GM12878 (cell line): ENCODE data around the gene EVC. TPM values are rescaled to one million over a fixed set of nuclear protein-coding genes. Genes with fewer than 3 reads are reported as not detected.

Source experiments
- ATAC-seq: fragments of 200-7000 bp; cut with Tn5 transposase; 3 replicates; pipeline ENCODE4 v1.9.1; 2020; ENCODE audit warnings: mild to moderate bottlenecking, moderate library complexity
- BruUV-seq: library from RNA; stranded (reverse); fragments of 400-500 nt; replicated peaks from 2 replicates; lab custom pipeline; 2021; lab: Mats Ljungman, UMichigan
- CTCF ChIA-PET: fragments of 300-600 bp; sonication (Branson Sonifier 250); formaldehyde crosslinking; extraction: SDS; loops from one replicate; lab custom pipeline; 2021; ENCODE audit warnings: inconsistent platforms; lab: Yijun Ruan, JAX
- POLR2A ChIA-PET: fragments of 350-600 bp; formaldehyde crosslinking; extraction: SDS; loops from one replicate; lab custom pipeline; 2021; ENCODE audit warnings: inconsistent platforms; lab: Charles Lee
- RAD21 ChIA-PET: fragments of 300-600 bp; sonication (Branson Sonifier 250); formaldehyde crosslinking; loops from one replicate; lab custom pipeline; 2023; ENCODE audit warnings: antibody characterized with exemption; ENCODE audit not compliant: unreplicated experiment; lab: Charles Lee
- SMC1A ChIA-PET: fragments of 300-600 bp; sonication (Branson Sonifier 250); formaldehyde crosslinking; loops from one replicate; lab custom pipeline; 2023; ENCODE audit not compliant: unreplicated experiment, uncharacterized antibody; lab: Charles Lee
- DNase-seq: peaks from one replicate; pipeline ENCODE4 v3.0.0-alpha.2; 2011; ENCODE audit warnings: low read depth, low spot score
- FAIRE-seq: peaks from 3 replicates; lab custom pipeline; 2011; peaks lifted over from hg19 to GRCh38; lab: Jason Lieb, UNC
- H2AFZ ChIP-seq: 2 replicates; pipeline ENCODE4 v1.6.0; 2011; ENCODE audit warnings: low read depth, low read length, control low read depth; ENCODE audit not compliant: control insufficient read depth
- H3K27ac ChIP-seq: 2 replicates; pipeline ENCODE4 v1.5.1; 2011; ENCODE audit warnings: control low read depth; ENCODE audit not compliant: control insufficient read depth, insufficient read depth
- H3K27me3 ChIP-seq, 2 experiments: replicated peaks in 1 of 2; 2 replicates each; pipeline versions ENCODE4 v1.6.0 to v1.6.1; 2011; ENCODE audit warnings: low read length in 1 of 2; ENCODE audit not compliant: control insufficient read depth in 2 of 2, insufficient read depth in 2 of 2
- H3K36me3 ChIP-seq, 2 experiments: 2 replicates each; pipeline ENCODE4 v1.5.1; 2011; ENCODE audit warnings: low read length in 1 of 2; ENCODE audit not compliant: control insufficient read depth in 2 of 2, insufficient read depth in 2 of 2
- H3K4me1 ChIP-seq: 2 replicates; pipeline ENCODE4 v1.6.1; 2011; ENCODE audit warnings: mild to moderate bottlenecking, low read length, moderate library complexity, mixed read lengths; ENCODE audit not compliant: control insufficient read depth, insufficient read depth
- H3K4me2 ChIP-seq: 2 replicates; pipeline ENCODE4 v1.6.0; 2011; ENCODE audit warnings: control low read depth; ENCODE audit not compliant: control insufficient read depth, insufficient read depth
- H3K4me3 ChIP-seq: fragments of 200-600 bp; sonication (generic); 2 replicates; pipeline ENCODE4 v1.5.1; 2016
- H3K79me2 ChIP-seq: 2 replicates; pipeline ENCODE4 v1.6.0; 2011; ENCODE audit warnings: low read length; ENCODE audit not compliant: control insufficient read depth, insufficient read depth
- H3K9ac ChIP-seq: 2 replicates; pipeline ENCODE4 v1.8.0; 2011; ENCODE audit warnings: low read length, control low read depth, mixed read lengths; ENCODE audit not compliant: control insufficient read depth, insufficient read depth
- H3K9me3 ChIP-seq: replicated peaks from 3 replicates; pipeline ENCODE4 v1.5.1; 2011; ENCODE audit warnings: mild to moderate bottlenecking, low read length; ENCODE audit not compliant: control insufficient read depth, insufficient read depth
- H4K20me1 ChIP-seq: 2 replicates; pipeline ENCODE4 v1.6.0; 2011; ENCODE audit not compliant: control insufficient read depth, insufficient read depth
- KAT2A ChIP-seq: conservative IDR thresholded peaks from 2 replicates; pipeline ENCODE4 v1.6.1; 2011; ENCODE audit warnings: low read depth, low read length; ENCODE audit not compliant: control insufficient read depth
- RB1 ChIP-seq: fragments of 450-650 bp; formaldehyde crosslinking; IDR thresholded peaks from 2 replicates; pipeline ENCODE4 v1.6.1; 2017; ENCODE audit warnings: mild to moderate bottlenecking, borderline replicate concordance
- TCF7 ChIP-seq: IDR thresholded peaks from 2 replicates; pipeline ENCODE4 v1.6.1; 2014; ENCODE audit warnings: antibody characterized with exemption, borderline replicate concordance
- WGBS: methylation state at CpG from one replicate; pipeline ENCODE4 v1.1.6; 2016; ENCODE audit warnings: low lambda C conversion rate; ENCODE audit not compliant: insufficient replicate concordance, insufficient coverage; ENCODE audit errors: missing lambda C conversion rate; 5-methylcytosine and 5-hydroxymethylcytosine counted together
- in situ Hi-C: fragments of 300-500 bp; cut with MboI; formaldehyde crosslinking; loops from 9 replicates; pipeline ENCODE4 v1.14.3; 2018; ENCODE audit warnings: mixed read lengths
- intact Hi-C: fragments of 100-400 bp; cut with micrococcal nuclease; formaldehyde crosslinking; loops from one replicate; pipeline ENCODE4 v1.14.2; 2022; ENCODE audit not compliant: unreplicated experiment
- polyA plus RNA-seq, 11 experiments: library from polyadenylated mRNA; depleted of rRNA in 4 of 11; unstranded in 6 of 11; stranded (reverse) in 5 of 11; fragments of >200 nt; fragmentation: Nextera tagmentation in 4 of 11; fragmentation: Illumina TruSeq in 1 of 11; extraction: Ambion mirVana in 4 of 11; extraction: Trizol in 1 of 11; gene quantifications; 1 replicate in 1 of 11; 2 replicates in 10 of 11; pipeline versions ENCODE4 v1.2.1 to v1.2.3, GENCODE V29; 2011 to 2016; ENCODE audit warnings: inconsistent platforms in 2 of 11, missing spikeins in 2 of 11, low read depth in 1 of 11
- total RNA-seq, 4 experiments: library from RNA; depleted of rRNA in 3 of 4; stranded (reverse); fragments of >200 nt in 3 of 4; fragmentation: Illumina TruSeq in 1 of 4; extraction: Trizol in 1 of 4; gene quantifications; 2 replicates each; pipeline versions ENCODE4 v1.2.1 to v1.2.3, GENCODE V29; 2013 to 2021
- TF ChIP-seq, protein P1 (sequence below): fragments of 450-650 bp; IDR thresholded peaks from 2 replicates; pipeline ENCODE4 v1.6.1; 2017; ENCODE audit warnings: borderline replicate concordance

The EVC gene
- total and polyA plus RNA-seq, 10 of the 15 experiments (the other 5 are each of a cell fraction or from before 2014, with no cell fraction given), result 0.87 to 55.9 (median 15.6) TPM

DNA sequence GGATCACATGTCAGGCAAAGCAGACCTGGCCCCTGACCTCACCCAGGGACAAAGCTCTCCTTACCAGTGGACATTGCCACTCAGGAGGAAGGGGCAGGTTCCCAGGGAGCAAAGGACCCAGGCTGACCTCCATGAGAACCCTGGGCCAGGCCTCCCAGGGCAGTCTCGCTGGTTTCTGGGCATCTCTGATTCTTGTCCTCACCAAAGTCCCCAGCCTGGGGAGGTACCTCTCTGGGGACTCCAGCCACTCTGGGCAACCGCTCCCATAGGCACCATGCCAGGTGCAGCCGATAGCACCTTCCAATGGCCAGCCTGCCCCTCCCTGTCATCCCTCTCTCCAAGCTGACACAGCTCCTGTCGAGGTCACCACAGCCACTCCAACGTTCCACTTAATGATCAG is 10.5 kb upstream of the EVC start:
- no peaks in the 10 kb centered on the region for H3K36me3 ChIP-seq
- ChIA-PET RAD21 (no interaction called here), POLR2A (no interaction called here), CTCF (no interaction called here), SMC1A (no interaction called here)
- no peak overlapping the region for H3K9ac ChIP-seq
- no peaks in the 10 kb centered on the region for H4K20me1 ChIP-seq
- no peak overlapping the region for H2AFZ ChIP-seq
- no peaks in the 10 kb centered on the region for H3K79me2 ChIP-seq
- no peak overlapping the region for H3K27ac ChIP-seq
- no peak overlapping the region for H3K4me3 ChIP-seq
- 24% methylated on average over 5 of the region's 5 CpGs for WGBS
- no peak overlapping the region for H3K4me2 ChIP-seq
- peaks cover 8% of the 10 kb centered on the region for H3K4me1 ChIP-seq
- H3K27me3 ChIP-seq, result no peaks in the 10 kb centered on the region
- FAIRE-seq (no peak), ATAC-seq (no peak), DNase-seq (no peak)
- intact Hi-C loops (no loop called here), in situ Hi-C loops (no loop called here)
- H3K9me3 ChIP-seq, result no peaks in the 10 kb centered on the region; the same call in 2 of the 3 replicates
- BruUV-seq, result no TSS peak
- no peak for TF ChIP-seq RB1

DNA sequence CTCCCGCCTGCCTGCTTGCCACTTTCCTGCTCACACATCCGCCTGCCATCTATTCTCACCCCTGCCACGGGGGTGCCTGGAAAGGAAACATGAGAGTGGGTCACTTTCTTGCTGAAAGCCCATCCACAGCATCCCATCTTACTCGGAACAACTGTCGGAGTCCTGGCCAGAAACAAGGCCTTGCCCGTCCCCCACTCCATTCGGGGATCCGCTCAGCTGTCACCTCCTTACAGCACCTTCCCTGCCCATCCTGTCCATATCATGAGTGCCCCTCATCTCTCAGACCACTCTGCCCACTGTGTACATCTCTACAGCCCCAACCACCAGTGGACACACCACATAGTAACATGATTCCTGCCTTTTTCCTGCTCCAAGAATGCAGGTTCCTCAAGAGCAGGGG is 9.0 kb upstream of the EVC start:
- FAIRE-seq (no peak), DNase-seq (no peak), ATAC-seq (no peak)
- Histone ChIP-seq H3K79me2 (no peaks in the 10 kb centered on the region), H3K4me2 (no peak overlapping the region), H3K9me3 (no peaks in the 10 kb centered on the region; the same call in 2 of the 3 replicates), H3K9ac (no peak overlapping the region), H2AFZ (no peak overlapping the region), H3K4me1 (peaks cover 8% of the 10 kb centered on the region), H3K36me3 (no peaks in the 10 kb centered on the region), H3K4me3 (no peak overlapping the region), H4K20me1 (no peaks in the 10 kb centered on the region), H3K27me3 (no peaks in the 10 kb centered on the region), H3K27ac (no peak overlapping the region)
- POLR2A ChIA-PET, result no interaction called here
- CTCF ChIA-PET, result no interaction called here
- no TSS peak for BruUV-seq
- SMC1A ChIA-PET, result no interaction called here
- TF ChIP-seq, protein P1, sequence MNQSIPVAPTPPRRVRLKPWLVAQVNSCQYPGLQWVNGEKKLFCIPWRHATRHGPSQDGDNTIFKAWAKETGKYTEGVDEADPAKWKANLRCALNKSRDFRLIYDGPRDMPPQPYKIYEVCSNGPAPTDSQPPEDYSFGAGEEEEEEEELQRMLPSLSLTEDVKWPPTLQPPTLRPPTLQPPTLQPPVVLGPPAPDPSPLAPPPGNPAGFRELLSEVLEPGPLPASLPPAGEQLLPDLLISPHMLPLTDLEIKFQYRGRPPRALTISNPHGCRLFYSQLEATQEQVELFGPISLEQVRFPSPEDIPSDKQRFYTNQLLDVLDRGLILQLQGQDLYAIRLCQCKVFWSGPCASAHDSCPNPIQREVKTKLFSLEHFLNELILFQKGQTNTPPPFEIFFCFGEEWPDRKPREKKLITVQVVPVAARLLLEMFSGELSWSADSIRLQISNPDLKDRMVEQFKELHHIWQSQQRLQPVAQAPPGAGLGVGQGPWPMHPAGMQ, result no peak
- TF ChIP-seq TCF7, result no peak
- no peak for TF ChIP-seq RB1
- no peak for TF ChIP-seq KAT2A
- intact Hi-C loops (no loop called here), in situ Hi-C loops (no loop called here)
- RAD21 ChIA-PET, result no interaction called here
- WGBS, result 24% methylated on average over 8 of the region's 8 CpGs
